OCI-LY7 (cell line): ENCODE data around the gene NELL1. TPM values are rescaled to one million over a fixed set of nuclear protein-coding genes. Genes with fewer than 3 reads are reported as not detected.
A peak's percentile ranks its signal among the peaks of the same experiment; 100 is the strongest.

Experiments
- BruUV-seq: library from RNA; stranded (reverse); fragments of 400-500 nt; replicated peaks from 2 replicates; lab custom pipeline; 2021; lab: Mats Ljungman, UMichigan
- CTCF ChIA-PET: fragments of 300-600 bp; sonication (Branson Sonifier 250); formaldehyde crosslinking; loops from one replicate; lab custom pipeline; 2022; ENCODE audit warnings: antibody characterized with exemption; ENCODE audit not compliant: unreplicated experiment; lab: Charles Lee
- POLR2A ChIA-PET: fragments of 300-600 bp; sonication (Branson Sonifier 250); formaldehyde crosslinking; loops from one replicate; lab custom pipeline; 2022; ENCODE audit warnings: antibody characterized with exemption; lab: Charles Lee
- DNase-seq: peaks from one replicate; pipeline ENCODE4 v3.0.0-alpha.2; 2015; ENCODE audit warnings: low spot score
- H2AFZ ChIP-seq: fragments of 200-600 bp; sonication (generic), shearing (Covaris generic); 2 replicates; pipeline ENCODE4 v1.6.1; 2014; ENCODE audit warnings: mild to moderate bottlenecking, antibody characterized with exemption, low read length, moderate library complexity
- H3K27ac ChIP-seq: fragments of 200-600 bp; sonication (generic); 2 replicates; pipeline ENCODE4 v1.5.1; 2014; ENCODE audit warnings: mixed run types, low read depth, mild to moderate bottlenecking, moderate library complexity, low read length, inconsistent platforms; ENCODE audit not compliant: poor library complexity, severe bottlenecking
- H3K36me3 ChIP-seq: fragments of 200-600 bp; sonication (generic); 2 replicates; pipeline ENCODE4 v1.6.1; 2014; ENCODE audit warnings: mild to moderate bottlenecking, antibody characterized with exemption, low read length, moderate library complexity, mixed read lengths; ENCODE audit not compliant: insufficient read depth
- H3K4me1 ChIP-seq: fragments of 200-600 bp; sonication (generic); 2 replicates; pipeline ENCODE4 v1.5.1; 2014; ENCODE audit warnings: mild to moderate bottlenecking, low read length; ENCODE audit not compliant: insufficient read depth, poor library complexity, severe bottlenecking
- H3K4me2 ChIP-seq: fragments of 200-600 bp; sonication (generic); 2 replicates; pipeline ENCODE4 v1.6.1; 2014; ENCODE audit warnings: mild to moderate bottlenecking, low read length
- H3K4me3 ChIP-seq: fragments of 200-600 bp; sonication (generic); 2 replicates; pipeline ENCODE4 v1.5.1; 2014; ENCODE audit warnings: mild to moderate bottlenecking, low read depth, low read length; ENCODE audit not compliant: poor library complexity, severe bottlenecking
- H3K79me2 ChIP-seq: fragments of 200-600 bp; sonication (generic); 2 replicates; pipeline ENCODE4 v1.6.1; 2016; ENCODE audit warnings: low read depth, mild to moderate bottlenecking, low read length, moderate library complexity, mixed read lengths; ENCODE audit not compliant: insufficient read depth
- H3K9me2 ChIP-seq: fragments of 200-600 bp; sonication (generic); 2 replicates; pipeline ENCODE4 v1.6.1; 2016; ENCODE audit warnings: mild to moderate bottlenecking, low read length, mixed read lengths; ENCODE audit not compliant: insufficient read depth
- H3K9me3 ChIP-seq: fragments of 200-600 bp; sonication (generic); 2 replicates; pipeline ENCODE4 v1.6.1; 2014; ENCODE audit warnings: mild to moderate bottlenecking, mixed run types, low read length, mixed read lengths
- H4K20me1 ChIP-seq: fragments of 200-600 bp; sonication (generic); 2 replicates; pipeline ENCODE4 v1.6.1; 2014; ENCODE audit warnings: mild to moderate bottlenecking, antibody characterized with exemption, low read length, moderate library complexity, mixed read lengths; ENCODE audit not compliant: insufficient read depth
- EZH2phosphoT487 ChIP-seq: fragments of 200-600 bp; sonication (generic); IDR thresholded peaks from 2 replicates; pipeline ENCODE4 v1.6.1; 2018; ENCODE audit warnings: low read depth, borderline replicate concordance, mild to moderate bottlenecking, mixed run types, antibody characterized with exemption, low read length, moderate library complexity, mixed read lengths
- intact Hi-C: fragments of 100-400 bp; cut with micrococcal nuclease; formaldehyde crosslinking; loops from one replicate; pipeline ENCODE4 v1.10.0; 2022; ENCODE audit not compliant: unreplicated experiment
- total RNA-seq, 2 experiments: library from RNA; depleted of rRNA in 1 of 2; stranded (reverse); fragments of >200 nt in 1 of 2; shearing (Covaris generic) in 1 of 2; gene quantifications; 2 replicates each; pipeline ENCODE4 v1.2.3, GENCODE V29; 2014 to 2022
- TF ChIP-seq, protein P1 (sequence below): fragments of 200-600 bp; sonication (generic); conservative IDR thresholded peaks from 2 replicates; pipeline ENCODE4 v1.5.1; 2014; ENCODE audit warnings: mild to moderate bottlenecking, antibody characterized with exemption, low read length, moderate library complexity, mixed read lengths

NELL1 gene
- total RNA-seq, 2 experiments from 2014 or later, result not detected

GRCh38 chr11:20640401-20640800, 29.0 kb upstream of the NELL1 start:
- no peaks in the 10 kb centered on the region for H3K79me2 ChIP-seq
- BruUV-seq, result no TSS peak
- H4K20me1 ChIP-seq, result no peaks in the 10 kb centered on the region
- no peak overlapping the region for H2AFZ ChIP-seq
- no peak for DNase-seq
- intact Hi-C loops, result no loop called here
- TF ChIP-seq, protein P1, sequence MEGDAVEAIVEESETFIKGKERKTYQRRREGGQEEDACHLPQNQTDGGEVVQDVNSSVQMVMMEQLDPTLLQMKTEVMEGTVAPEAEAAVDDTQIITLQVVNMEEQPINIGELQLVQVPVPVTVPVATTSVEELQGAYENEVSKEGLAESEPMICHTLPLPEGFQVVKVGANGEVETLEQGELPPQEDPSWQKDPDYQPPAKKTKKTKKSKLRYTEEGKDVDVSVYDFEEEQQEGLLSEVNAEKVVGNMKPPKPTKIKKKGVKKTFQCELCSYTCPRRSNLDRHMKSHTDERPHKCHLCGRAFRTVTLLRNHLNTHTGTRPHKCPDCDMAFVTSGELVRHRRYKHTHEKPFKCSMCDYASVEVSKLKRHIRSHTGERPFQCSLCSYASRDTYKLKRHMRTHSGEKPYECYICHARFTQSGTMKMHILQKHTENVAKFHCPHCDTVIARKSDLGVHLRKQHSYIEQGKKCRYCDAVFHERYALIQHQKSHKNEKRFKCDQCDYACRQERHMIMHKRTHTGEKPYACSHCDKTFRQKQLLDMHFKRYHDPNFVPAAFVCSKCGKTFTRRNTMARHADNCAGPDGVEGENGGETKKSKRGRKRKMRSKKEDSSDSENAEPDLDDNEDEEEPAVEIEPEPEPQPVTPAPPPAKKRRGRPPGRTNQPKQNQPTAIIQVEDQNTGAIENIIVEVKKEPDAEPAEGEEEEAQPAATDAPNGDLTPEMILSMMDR, result no peak
- TF ChIP-seq EZH2phosphoT487, result no peak
- no peak overlapping the region for H3K4me3 ChIP-seq
- no peak overlapping the region for H3K4me2 ChIP-seq
- no peaks in the 10 kb centered on the region for H3K9me2 ChIP-seq
- H3K9me3 ChIP-seq, result no peaks in the 10 kb centered on the region
- H3K4me1 ChIP-seq, result no peaks in the 10 kb centered on the region
- no peaks in the 10 kb centered on the region for H3K36me3 ChIP-seq
- ChIA-PET CTCF (no interaction called here), POLR2A (no interaction called here)
- H3K27ac ChIP-seq, result no peak overlapping the region

DNA sequence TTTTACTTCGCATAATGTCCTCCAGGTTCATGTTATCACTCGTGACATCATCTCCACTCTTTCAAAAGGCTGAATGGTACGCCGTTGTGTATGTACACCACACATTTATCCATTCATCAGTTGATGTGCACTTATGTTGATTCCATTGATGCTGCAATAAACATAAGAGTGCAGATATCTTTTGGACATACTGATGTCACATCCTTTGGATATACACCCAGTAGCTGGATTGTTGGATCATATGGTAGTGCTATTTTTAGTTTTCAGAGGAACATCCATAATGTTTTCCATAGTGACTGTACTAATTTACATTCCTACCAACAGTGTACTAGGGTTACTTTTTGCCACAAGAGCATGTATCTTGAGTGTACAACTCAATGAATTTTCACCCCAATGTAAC, 25.0 kb upstream of the NELL1 start:
- Histone ChIP-seq H3K4me1 (no peaks in the 10 kb centered on the region), H3K9me2 (no peaks in the 10 kb centered on the region), H3K9me3 (no peaks in the 10 kb centered on the region), H3K4me2 (no peak overlapping the region), H3K36me3 (no peaks in the 10 kb centered on the region), H2AFZ (no peak overlapping the region), H4K20me1 (no peaks in the 10 kb centered on the region), H3K27ac (no peak overlapping the region), H3K79me2 (no peaks in the 10 kb centered on the region), H3K4me3 (no peak overlapping the region)
- no peak for DNase-seq
- POLR2A ChIA-PET, result no interaction called here
- CTCF ChIA-PET, result no interaction called here
- no peak for TF ChIP-seq EZH2phosphoT487
- TF ChIP-seq, protein P1, result no peak
- intact Hi-C loops, result no loop called here
- no TSS peak for BruUV-seq

- ChIA-PET CTCF (no interaction called here), POLR2A (interaction anchor here (0.6 kb wide), 1 partner anchor 25 kb away, joined by 3 read pairs; no protein-coding TSS in a partner anchor)
- H3K4me3 ChIP-seq, result no peak overlapping the region
- DNase-seq, result peak; percentile 43
- no peaks in the 10 kb centered on the region for H3K79me2 ChIP-seq
- no peaks in the 10 kb centered on the region for H3K36me3 ChIP-seq
- no peaks in the 10 kb centered on the region for H3K9me2 ChIP-seq
- no peak for TF ChIP-seq EZH2phosphoT487
- TF ChIP-seq, protein P1, result peak; percentile 92
- no peaks in the 10 kb centered on the region for H4K20me1 ChIP-seq
- H2AFZ ChIP-seq, result no peak overlapping the region
- H3K9me3 ChIP-seq, result no peaks in the 10 kb centered on the region
- intact Hi-C loops, result loop anchor here (2.0 to 5.0 kb wide), 3 partner anchors 25 to 1484 kb away; no protein-coding TSS in a partner anchor
- BruUV-seq, result no TSS peak
- H3K4me2 ChIP-seq, result no peak overlapping the region
- no peak overlapping the region for H3K27ac ChIP-seq
- H3K4me1 ChIP-seq, result no peaks in the 10 kb centered on the region
Measured at GRCh38 chr11:20647976-20648565, 21.3 kb upstream of the NELL1 start.
